ENCODE measurements around the gene TLR1.

The TLR1 gene

DNA sequence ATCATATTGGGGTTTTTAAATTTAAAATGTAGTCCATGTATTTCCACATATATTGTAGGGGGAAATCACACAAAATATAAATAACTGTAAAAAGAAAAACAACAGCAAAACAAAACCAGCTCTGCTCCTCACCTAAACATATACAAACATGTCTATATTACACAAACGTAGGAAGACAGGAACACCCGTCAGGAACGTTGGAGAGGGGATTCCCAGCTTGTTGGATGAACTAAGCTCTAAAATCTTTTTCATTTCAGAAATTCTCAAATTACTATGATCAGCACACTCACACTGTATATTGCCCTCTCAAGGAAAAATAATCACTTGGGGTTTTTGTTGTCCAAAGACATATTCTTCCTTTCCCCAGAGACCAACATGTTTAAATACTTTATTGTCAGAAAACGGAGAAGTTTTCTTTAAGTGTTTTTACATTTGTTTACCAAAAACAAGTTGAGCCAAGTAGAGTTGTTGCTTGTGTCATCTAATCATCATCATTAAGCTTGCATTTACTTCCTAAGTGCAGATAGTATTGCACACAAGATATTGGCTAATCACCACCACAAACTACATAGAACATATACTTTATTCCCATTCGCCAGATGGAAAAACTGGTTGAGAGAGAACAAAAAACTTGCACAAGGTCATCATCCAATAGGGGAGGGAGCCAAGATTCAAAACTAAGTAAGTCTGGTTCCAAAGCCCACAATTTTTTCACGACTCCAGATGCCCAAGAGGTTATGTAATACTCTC, 19.4 kb downstream of the TLR1 start:
- TF ChIP-seq CTCF (IDR thresholded peaks at IDR 0.05; ENCODE audit: control insufficient read depth, insufficient read depth, low read depth, low read length, missing control alignments), result no peak
- DNase-seq (ENCODE audit: low read depth), result no peak
- no peak overlapping the region for H3K4me3 ChIP-seq (ENCODE audit: control insufficient read depth, low read depth, low read length)

- DNase-seq (ENCODE audit: low read depth), result no peak
- no peak for TF ChIP-seq CTCF (IDR thresholded peaks at IDR 0.05; ENCODE audit: control insufficient read depth, insufficient read depth, low read depth, low read length, missing control alignments)
- H3K4me3 ChIP-seq (ENCODE audit: control insufficient read depth, low read depth, low read length), result no peak overlapping the region
These were observed 20.4 kb downstream of the TLR1 start for GRCh38 chr4:38784141-38784540.

GRCh38 chr4:38783109-38783460, 21.5 kb downstream of the TLR1 start:
- TF ChIP-seq CTCF (IDR thresholded peaks at IDR 0.05; ENCODE audit: control insufficient read depth, insufficient read depth, low read depth, low read length, missing control alignments), result no peak
- H3K4me3 ChIP-seq (ENCODE audit: control insufficient read depth, low read depth, low read length), result no peak overlapping the region
- DNase-seq (ENCODE audit: low read depth), result no peak

GRCh38 chr4:38782452-38783108, 22.0 kb downstream of the TLR1 start, which contains the start of gene TLR10:
Gene TLR10, minus strand, starts transcription at chr4:38782990. Its CDS starts 7,400 bp downstream, at chr4:38775590.
- H3K4me3 ChIP-seq (ENCODE audit: control insufficient read depth, low read depth, low read length), result no peak within 1 kb of the TSS
- peak; percentile 67 for TF ChIP-seq CTCF (IDR thresholded peaks at IDR 0.05; ENCODE audit: control insufficient read depth, insufficient read depth, low read depth, low read length, missing control alignments)
- no peak for DNase-seq (ENCODE audit: low read depth)

GRCh38 chr4:38781854-38782261, 22.7 kb downstream of the TLR1 start:
- TF ChIP-seq CTCF (IDR thresholded peaks at IDR 0.05; ENCODE audit: control insufficient read depth, insufficient read depth, low read depth, low read length, missing control alignments), result no peak
- DNase-seq (ENCODE audit: low read depth), result no peak
- no peak overlapping the region for H3K4me3 ChIP-seq (ENCODE audit: control insufficient read depth, low read depth, low read length)

DNA sequence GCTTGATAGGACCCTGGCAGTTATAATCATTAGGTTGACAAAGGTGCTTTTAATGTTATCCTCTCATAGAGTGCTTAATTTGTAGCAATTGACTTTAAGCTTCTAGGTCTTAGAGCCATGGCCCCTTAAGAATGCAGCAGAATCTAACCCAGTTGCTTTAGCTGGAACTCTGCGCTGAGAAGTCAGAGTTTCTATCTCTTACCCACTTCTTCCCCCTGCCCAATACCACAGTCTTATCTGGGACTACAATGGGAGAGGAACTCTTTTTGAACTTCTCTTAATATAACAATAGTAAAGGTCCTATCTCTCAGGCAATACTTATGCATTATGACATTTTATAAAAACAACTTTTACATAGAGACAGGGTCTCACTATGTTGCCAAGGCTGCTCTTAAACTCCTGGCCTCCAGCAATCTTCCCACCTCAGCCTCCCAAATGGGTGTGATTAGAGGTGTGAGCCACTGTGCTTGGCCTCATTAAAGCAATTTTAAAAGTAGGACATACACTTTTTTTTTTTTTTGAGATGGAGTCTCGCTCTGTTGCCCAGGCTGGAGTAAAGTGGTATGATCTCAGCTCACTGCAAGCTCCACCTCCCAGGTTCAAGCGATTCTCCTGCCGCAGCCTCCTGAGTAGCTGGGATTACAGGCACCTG, 23.6 kb downstream of the TLR1 start:
- H3K4me3 ChIP-seq (ENCODE audit: control insufficient read depth, low read depth, low read length), result no peak overlapping the region
- TF ChIP-seq CTCF (IDR thresholded peaks at IDR 0.05; ENCODE audit: control insufficient read depth, insufficient read depth, low read depth, low read length, missing control alignments), result no peak

More for the DNA sequence above, 23.6 kb downstream of the TLR1 start:
- no peak for DNase-seq (ENCODE audit: low read depth)

All from AG09309 (cell line).